Ascending aorta (tissue), 2 donors: ENCODE results near the gene ZIC1. TPM values are rescaled to one million over a fixed set of nuclear protein-coding genes. Genes with fewer than 3 reads are reported as not detected.

Experiments used
- DNase-seq, 2 donors: peaks; one replicate each; pipeline ENCODE4 v3.0.0-alpha.2; 2019; ENCODE audit warnings: low spot score in 2 of 2
- H3K27ac ChIP-seq, 2 donors: fragments of 200-600 bp; sonication (generic); one replicate each; pipeline ENCODE4 v1.5.1; 2016 to 2017; ENCODE audit warnings: mild to moderate bottlenecking in 1 of 2
- H3K27me3 ChIP-seq: fragments of 200-600 bp; sonication (generic); one replicate; pipeline ENCODE4 v1.5.1; 2017
- H3K36me3 ChIP-seq, 2 donors: fragments of 200-600 bp; sonication (generic); one replicate each; pipeline ENCODE4 v1.5.1; 2016
- H3K4me1 ChIP-seq, 2 donors: fragments of 200-600 bp; sonication (generic); one replicate each; pipeline ENCODE4 v1.5.1; 2016 to 2017; ENCODE audit warnings: mild to moderate bottlenecking in 1 of 2
- H3K4me3 ChIP-seq, 2 donors: fragments of 200-600 bp; sonication (generic); one replicate each; pipeline ENCODE4 v1.5.1; 2016 to 2017; ENCODE audit warnings: mild to moderate bottlenecking in 1 of 2
- H3K9me3 ChIP-seq, 2 donors: fragments of 200-600 bp; sonication (generic); one replicate each; pipeline ENCODE4 v1.5.1; 2016
- CTCF ChIP-seq, 3 experiments: fragments of 200-600 bp in 2 of 3; fragments of 450-650 bp in 1 of 3; sonication (generic) in 2 of 3; IDR thresholded peaks; one replicate each; pipeline ENCODE4 v1.5.1; 2016 to 2019; ENCODE audit warnings: antibody characterized with exemption in 3 of 3, mild to moderate bottlenecking in 1 of 3, moderate library complexity in 1 of 3
- intact Hi-C: fragments of 100-400 bp; cut with DNase I; formaldehyde crosslinking; loops from one replicate; pipeline ENCODE4 v1.15.1; 2023
- total RNA-seq: library from RNA; depleted of rRNA; stranded (reverse); fragments of >200 nt; gene quantifications from one replicate; pipeline ENCODE4 v1.1.0, GENCODE V29; 2016

Gene ZIC1
- total RNA-seq, 1 donor from 2014 or later: 1.5 TPM

GRCh38 chr3:147395899-147396711 lies 13.1 kb upstream of the ZIC1 start:
- no peak for DNase-seq
- Histone ChIP-seq H3K9me3 (no peaks in the 10 kb centered on the region), H3K4me3 (peak overlapping the region in 1 of 2 donors; percentile 21), H3K27me3 (peaks cover 29% of the 10 kb centered on the region), H3K4me1 (peaks cover 0 to 21% of the 10 kb centered on the region in 2 donors), H3K36me3 (no peaks in the 10 kb centered on the region), H3K27ac (no peak overlapping the region)
- intact Hi-C loops: loop anchor here (10.0 kb wide), 1 partner anchor 679 kb away; no protein-coding TSS in a partner anchor
- TF ChIP-seq CTCF (IDR thresholded peaks at IDR 0.05): no peak

GRCh38 chr3:147396712-147397046 lies 12.5 kb upstream of the ZIC1 start:
- TF ChIP-seq CTCF (IDR thresholded peaks at IDR 0.05): no peak
- Histone ChIP-seq H3K4me1 (peaks cover 0 to 21% of the 10 kb centered on the region in 2 donors), H3K27ac (no peak overlapping the region), H3K27me3 (peaks cover 24% of the 10 kb centered on the region), H3K9me3 (no peaks in the 10 kb centered on the region), H3K4me3 (peak overlapping the region in 1 of 2 donors; percentile 21), H3K36me3 (no peaks in the 10 kb centered on the region)
- intact Hi-C loops: loop anchor here (10.0 kb wide), 1 partner anchor 678 kb away; no protein-coding TSS in a partner anchor
- DNase-seq: no peak

- no peak overlapping the region for H3K27ac ChIP-seq
- H3K27me3 ChIP-seq: peaks cover 18% of the 10 kb centered on the region
- H3K4me3 ChIP-seq: peak overlapping the region; percentile 17 to 21
- DNase-seq: no peak
- H3K9me3 ChIP-seq: no peaks in the 10 kb centered on the region
- TF ChIP-seq CTCF (IDR thresholded peaks at IDR 0.05): no peak
- intact Hi-C loops: loop anchor here (10.0 kb wide), 1 partner anchor 677 kb away; no protein-coding TSS in a partner anchor
- H3K4me1 ChIP-seq: peaks cover 0 to 15% of the 10 kb centered on the region in 2 donors
- H3K36me3 ChIP-seq: no peaks in the 10 kb centered on the region
Measured at GRCh38 chr3:147397155-147397874, 11.8 kb upstream of the ZIC1 start.

GRCh38 chr3:147397875-147398812 lies 11.0 kb upstream of the ZIC1 start:
- no peak overlapping the region for H3K27ac ChIP-seq
- no peak for TF ChIP-seq CTCF (IDR thresholded peaks at IDR 0.05)
- no peaks in the 10 kb centered on the region for H3K36me3 ChIP-seq
- peaks cover 10% of the 10 kb centered on the region for H3K27me3 ChIP-seq
- peaks cover 0 to 7% of the 10 kb centered on the region in 2 donors for H3K4me1 ChIP-seq
- H3K4me3 ChIP-seq: peak overlapping the region in 1 of 2 donors; percentile 5
- no peaks in the 10 kb centered on the region for H3K9me3 ChIP-seq
- intact Hi-C loops: loop anchor here (10.0 kb wide), 1 partner anchor 677 kb away; no protein-coding TSS in a partner anchor
- no peak for DNase-seq
